Kidney epithelial cell (primary cell): ENCODE results near the gene SUGCT. TPM values are rescaled to one million over a fixed set of nuclear protein-coding genes. Genes with fewer than 3 reads are reported as not detected.

Experiments
- DNase-seq: peaks from one replicate; pipeline ENCODE4 v3.0.0-alpha.2; 2010; ENCODE audit warnings: low read depth
- H3K27me3 ChIP-seq: 2 replicates; pipeline ENCODE4 v1.6.0; 2011; ENCODE audit warnings: low read length; ENCODE audit not compliant: control insufficient read depth, insufficient read depth
- H3K36me3 ChIP-seq: 2 replicates; pipeline ENCODE4 v1.5.1; 2011; ENCODE audit warnings: low read length; ENCODE audit not compliant: control insufficient read depth, insufficient read depth
- H3K4me3 ChIP-seq: 2 replicates; pipeline ENCODE4 v1.5.1; 2011; ENCODE audit warnings: low read depth, mild to moderate bottlenecking, control low read depth, low read length
- total RNA-seq: library from RNA; depleted of rRNA; stranded (reverse); fragments of >200 nt; gene quantifications from 2 replicates; pipeline ENCODE4 v1.2.3, GENCODE V29; 2015
- TF ChIP-seq, protein P1 (sequence below): IDR thresholded peaks from 2 replicates; pipeline ENCODE4 v1.5.1; 2011; ENCODE audit warnings: mild to moderate bottlenecking, moderate library complexity, low read length, control low read depth, inconsistent platforms; ENCODE audit not compliant: insufficient read depth, poor library complexity, severe bottlenecking

SUGCT gene
- total RNA-seq, 1 donor from 2014 or later = 4.0 TPM

DNA sequence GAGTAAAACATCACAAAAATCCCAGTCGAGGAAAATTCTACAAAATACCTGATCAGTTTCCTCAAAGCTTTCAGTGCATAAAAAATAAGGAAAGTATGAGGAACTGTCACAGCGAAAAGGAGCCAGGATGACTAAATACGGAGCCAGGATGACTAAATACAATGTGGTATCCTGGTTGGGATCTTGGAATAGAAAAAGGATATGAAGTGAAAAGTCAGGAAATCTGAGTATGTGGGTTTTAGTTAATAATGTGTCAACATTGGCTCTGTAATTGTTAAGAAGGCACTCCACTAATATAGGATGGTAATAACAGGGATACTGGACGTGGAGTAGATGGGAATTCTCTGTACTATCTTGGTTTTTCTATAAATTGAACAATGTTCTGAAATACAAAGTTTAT, 175.5 kb downstream of the SUGCT start:
- Histone ChIP-seq H3K36me3 (no peaks in the 10 kb centered on the region), H3K4me3 (no peak overlapping the region), H3K27me3 (no peaks in the 10 kb centered on the region)
- TF ChIP-seq, protein P1, sequence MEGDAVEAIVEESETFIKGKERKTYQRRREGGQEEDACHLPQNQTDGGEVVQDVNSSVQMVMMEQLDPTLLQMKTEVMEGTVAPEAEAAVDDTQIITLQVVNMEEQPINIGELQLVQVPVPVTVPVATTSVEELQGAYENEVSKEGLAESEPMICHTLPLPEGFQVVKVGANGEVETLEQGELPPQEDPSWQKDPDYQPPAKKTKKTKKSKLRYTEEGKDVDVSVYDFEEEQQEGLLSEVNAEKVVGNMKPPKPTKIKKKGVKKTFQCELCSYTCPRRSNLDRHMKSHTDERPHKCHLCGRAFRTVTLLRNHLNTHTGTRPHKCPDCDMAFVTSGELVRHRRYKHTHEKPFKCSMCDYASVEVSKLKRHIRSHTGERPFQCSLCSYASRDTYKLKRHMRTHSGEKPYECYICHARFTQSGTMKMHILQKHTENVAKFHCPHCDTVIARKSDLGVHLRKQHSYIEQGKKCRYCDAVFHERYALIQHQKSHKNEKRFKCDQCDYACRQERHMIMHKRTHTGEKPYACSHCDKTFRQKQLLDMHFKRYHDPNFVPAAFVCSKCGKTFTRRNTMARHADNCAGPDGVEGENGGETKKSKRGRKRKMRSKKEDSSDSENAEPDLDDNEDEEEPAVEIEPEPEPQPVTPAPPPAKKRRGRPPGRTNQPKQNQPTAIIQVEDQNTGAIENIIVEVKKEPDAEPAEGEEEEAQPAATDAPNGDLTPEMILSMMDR = no peak
- no peak for DNase-seq

DNA sequence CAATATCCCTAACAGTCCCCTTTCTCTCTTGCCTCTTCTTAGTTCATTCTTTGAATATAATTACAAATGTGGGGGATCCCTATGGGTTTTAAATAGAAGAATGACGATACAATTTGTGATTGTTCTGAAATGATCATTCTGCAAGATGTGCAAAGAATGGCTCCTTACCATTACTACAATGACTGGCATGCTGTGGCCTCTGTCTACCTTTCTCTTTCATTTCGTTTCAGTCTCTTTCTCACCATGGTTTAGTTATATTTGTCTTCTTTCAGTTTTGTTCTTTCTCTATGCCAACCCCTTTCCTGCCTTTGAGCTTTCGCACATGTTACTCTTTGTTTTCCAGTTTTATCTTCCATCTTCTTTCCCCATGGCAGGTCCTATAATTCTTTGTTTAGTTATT, 176.5 kb downstream of the SUGCT start:
- H3K27me3 ChIP-seq = no peaks in the 10 kb centered on the region
- DNase-seq = no peak
- no peaks in the 10 kb centered on the region for H3K36me3 ChIP-seq
- TF ChIP-seq, protein P1 = no peak
- no peak overlapping the region for H3K4me3 ChIP-seq

DNA sequence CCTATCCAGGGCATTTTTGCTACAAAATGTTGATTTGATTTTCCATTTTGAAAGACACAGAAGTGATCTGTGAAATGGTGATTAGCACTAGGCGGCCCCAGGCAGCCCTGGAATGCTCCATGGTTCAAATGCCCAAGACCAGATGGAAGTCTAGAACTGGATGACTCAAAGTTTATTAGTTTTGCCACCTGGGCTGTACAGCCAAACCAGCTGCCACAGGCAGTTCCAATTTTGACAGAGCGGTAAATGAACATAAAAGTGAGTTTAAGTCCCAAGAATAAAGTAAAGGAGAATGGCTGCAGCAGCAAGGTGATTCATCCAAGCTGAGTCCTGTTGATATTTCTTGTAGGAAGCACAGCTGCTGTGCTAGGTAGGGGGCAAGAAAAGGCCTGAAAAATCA, 180.5 kb downstream of the SUGCT start:
- TF ChIP-seq, protein P1 = no peak
- H3K4me3 ChIP-seq = no peak overlapping the region
- no peaks in the 10 kb centered on the region for H3K27me3 ChIP-seq
- DNase-seq = no peak
- no peaks in the 10 kb centered on the region for H3K36me3 ChIP-seq

DNA sequence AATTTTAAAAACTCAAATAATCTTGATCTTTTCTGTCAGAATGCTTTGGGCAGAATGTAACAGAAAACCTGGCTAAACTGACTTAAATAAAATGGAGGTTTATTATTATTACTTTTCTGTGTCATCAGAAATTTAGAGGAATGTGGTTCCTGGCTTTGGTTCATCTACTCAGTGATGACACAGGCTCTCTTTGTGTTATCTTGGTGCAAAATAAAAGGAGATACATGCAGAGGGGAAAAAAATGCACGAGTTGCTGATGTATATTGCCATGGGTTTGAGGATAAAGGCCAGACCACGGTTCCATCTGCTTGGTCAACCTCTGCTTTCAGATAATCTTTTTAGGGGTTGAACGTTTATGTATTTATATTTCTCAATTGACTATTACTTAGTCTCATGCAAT, 181.4 kb downstream of the SUGCT start:
- H3K27me3 ChIP-seq = no peaks in the 10 kb centered on the region
- DNase-seq = no peak
- TF ChIP-seq, protein P1 = no peak
- H3K4me3 ChIP-seq = no peak overlapping the region
- H3K36me3 ChIP-seq = no peaks in the 10 kb centered on the region

DNA sequence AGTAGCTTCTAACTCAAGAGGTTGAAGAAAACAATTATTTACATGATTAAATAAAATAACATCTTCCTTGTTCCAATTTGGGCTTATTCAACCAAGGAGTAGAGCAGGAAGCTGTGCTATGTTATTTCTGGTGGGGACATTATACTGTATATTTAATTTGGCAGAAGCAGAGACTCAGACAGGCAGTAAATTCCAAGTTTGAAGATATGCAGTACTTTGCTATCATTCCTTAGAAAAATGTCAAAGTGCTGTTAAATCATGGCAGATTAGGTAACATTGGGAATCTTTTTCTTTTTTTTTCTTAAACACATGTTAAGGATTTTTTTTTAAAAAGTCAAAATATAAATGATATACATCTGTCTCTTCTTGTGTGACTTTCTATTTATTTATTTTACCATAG, 190.1 kb downstream of the SUGCT start:
- no peak for DNase-seq
- TF ChIP-seq, protein P1 = no peak
- Histone ChIP-seq H3K4me3 (no peak overlapping the region), H3K27me3 (no peaks in the 10 kb centered on the region), H3K36me3 (no peaks in the 10 kb centered on the region)

DNA sequence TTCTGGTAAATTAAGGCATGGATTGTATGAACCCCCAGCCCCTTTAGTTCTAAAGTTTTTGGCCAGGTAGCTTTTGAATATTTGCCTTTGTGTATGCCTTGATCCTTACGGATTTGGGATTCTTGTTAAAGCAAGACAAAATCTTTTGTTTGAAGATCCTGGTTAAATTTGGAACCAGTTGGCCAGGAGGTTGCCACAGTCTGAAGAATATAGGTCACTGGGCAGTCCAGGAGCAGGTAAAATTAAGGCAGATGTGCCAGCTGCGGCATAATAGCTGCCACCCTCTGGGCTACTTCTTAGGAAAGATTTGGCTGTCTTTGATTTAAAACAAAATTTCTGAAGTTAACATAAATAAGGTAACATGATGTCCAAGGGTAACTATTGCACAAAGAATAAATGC, 192.3 kb downstream of the SUGCT start:
- DNase-seq = no peak
- H3K4me3 ChIP-seq = no peak overlapping the region
- TF ChIP-seq, protein P1 = no peak
- H3K36me3 ChIP-seq = no peaks in the 10 kb centered on the region
- H3K27me3 ChIP-seq = no peaks in the 10 kb centered on the region
